ENCODE data around the gene CLDN20.

Gene CLDN20

GRCh38 chr6:155269765-155270164 lies 6.0 kb downstream of the CLDN20 start:
- no peak for DNase-seq (ENCODE audit: low spot score)

GRCh38 chr6:155270561-155271091 lies 6.8 kb downstream of the CLDN20 start:
- peak; percentile 45 for DNase-seq (ENCODE audit: low spot score)

GRCh38 chr6:155271145-155271544 lies 7.3 kb downstream of the CLDN20 start:
- no peak for DNase-seq (ENCODE audit: low spot score)

- DNase-seq (ENCODE audit: low spot score), result peak; percentile 56
These were observed 8.8 kb downstream of the CLDN20 start for GRCh38 chr6:155272353-155273232.

GRCh38 chr6:155273431-155273830 lies 9.6 kb downstream of the CLDN20 start:
- peak; percentile 45 for DNase-seq (ENCODE audit: low spot score)

- DNase-seq (ENCODE audit: low spot score), result no peak
These were observed 10.3 kb downstream of the CLDN20 start for GRCh38 chr6:155274106-155274505.

- no peak for DNase-seq (ENCODE audit: low spot score)
These were observed 10.7 kb downstream of the CLDN20 start for GRCh38 chr6:155274533-155274932.

- DNase-seq (ENCODE audit: low spot score), result peak; percentile 70
These were observed 12.1 kb downstream of the CLDN20 start for GRCh38 chr6:155275808-155276480.

- DNase-seq (ENCODE audit: low spot score), result no peak
These were observed 12.8 kb downstream of the CLDN20 start for GRCh38 chr6:155276638-155277037.

- no peak for DNase-seq (ENCODE audit: low spot score)
These were observed 14.7 kb downstream of the CLDN20 start for GRCh38 chr6:155278319-155279049.

GRCh38 chr6:155284775-155285174 lies 21.0 kb downstream of the CLDN20 start:
- DNase-seq (ENCODE audit: low spot score), result no peak

- DNase-seq (ENCODE audit: low spot score), result no peak
These were observed 23.9 kb downstream of the CLDN20 start for GRCh38 chr6:155287762-155288161.

- DNase-seq (ENCODE audit: low spot score), result no peak
These were observed 26.7 kb downstream of the CLDN20 start for GRCh38 chr6:155290491-155290890.

- no peak for DNase-seq (ENCODE audit: low spot score)
These were observed 27.5 kb downstream of the CLDN20 start for GRCh38 chr6:155291291-155291690.

- no peak for DNase-seq (ENCODE audit: low spot score)
These were observed 28.9 kb downstream of the CLDN20 start for GRCh38 chr6:155292711-155293110.

GRCh38 chr6:155297669-155298068 lies 33.9 kb downstream of the CLDN20 start:
- DNase-seq (ENCODE audit: low spot score), result no peak

GRCh38 chr6:155301867-155302266 lies 38.1 kb downstream of the CLDN20 start:
- no peak for DNase-seq (ENCODE audit: low spot score)

GRCh38 chr6:155303361-155303870 lies 39.6 kb downstream of the CLDN20 start:
- no peak for DNase-seq (ENCODE audit: low spot score)

GRCh38 chr6:155306958-155307357 lies 43.1 kb downstream of the CLDN20 start:
- DNase-seq (ENCODE audit: low spot score), result no peak

- DNase-seq (ENCODE audit: low spot score), result no peak
These were observed 45.3 kb downstream of the CLDN20 start for GRCh38 chr6:155309150-155309549.

GRCh38 chr6:155310596-155310995 lies 46.8 kb downstream of the CLDN20 start:
- no peak for DNase-seq (ENCODE audit: low spot score)

- no peak for DNase-seq (ENCODE audit: low spot score)
These were observed 47.3 kb downstream of the CLDN20 start for GRCh38 chr6:155311086-155311485.

Data from Ammon's horn (tissue), 1 donor.